Breast epithelium (tissue), 3 donors: ENCODE data around the gene CUBN.
A peak's percentile ranks its signal among the peaks of the same experiment; 100 is the strongest.

Experiments
- CTCF ChIP-seq, 3 donors: fragments of 450-650 bp; IDR thresholded peaks; one replicate each; pipeline ENCODE4 v1.5.1; 2016 to 2017; ENCODE audit warnings: antibody characterized with exemption in 3 of 3, mild to moderate bottlenecking in 3 of 3, moderate library complexity in 3 of 3
- POLR2A ChIP-seq: fragments of 450-650 bp; IDR thresholded peaks from one replicate; pipeline ENCODE4 v1.6.1; 2016; ENCODE audit warnings: antibody characterized with exemption, mild to moderate bottlenecking, moderate library complexity
- POLR2AphosphoS5 ChIP-seq, 3 donors: sonication (generic); formaldehyde crosslinking; IDR thresholded peaks; one replicate each; pipeline ENCODE4 v1.6.1; 2017; ENCODE audit warnings: antibody characterized with exemption in 3 of 3

- no peak for TF ChIP-seq CTCF (IDR thresholded peaks at IDR 0.05)
- TF ChIP-seq POLR2A, result no peak
- peak in 1 of 3 donors; percentile 45 for TF ChIP-seq POLR2AphosphoS5 (IDR thresholded peaks at IDR 0.05)
Observed at GRCh38 chr10:16965740-16966447, 163.7 kb downstream of the CUBN start.
